ENCODE measurements around the gene MDM2.

DNA sequence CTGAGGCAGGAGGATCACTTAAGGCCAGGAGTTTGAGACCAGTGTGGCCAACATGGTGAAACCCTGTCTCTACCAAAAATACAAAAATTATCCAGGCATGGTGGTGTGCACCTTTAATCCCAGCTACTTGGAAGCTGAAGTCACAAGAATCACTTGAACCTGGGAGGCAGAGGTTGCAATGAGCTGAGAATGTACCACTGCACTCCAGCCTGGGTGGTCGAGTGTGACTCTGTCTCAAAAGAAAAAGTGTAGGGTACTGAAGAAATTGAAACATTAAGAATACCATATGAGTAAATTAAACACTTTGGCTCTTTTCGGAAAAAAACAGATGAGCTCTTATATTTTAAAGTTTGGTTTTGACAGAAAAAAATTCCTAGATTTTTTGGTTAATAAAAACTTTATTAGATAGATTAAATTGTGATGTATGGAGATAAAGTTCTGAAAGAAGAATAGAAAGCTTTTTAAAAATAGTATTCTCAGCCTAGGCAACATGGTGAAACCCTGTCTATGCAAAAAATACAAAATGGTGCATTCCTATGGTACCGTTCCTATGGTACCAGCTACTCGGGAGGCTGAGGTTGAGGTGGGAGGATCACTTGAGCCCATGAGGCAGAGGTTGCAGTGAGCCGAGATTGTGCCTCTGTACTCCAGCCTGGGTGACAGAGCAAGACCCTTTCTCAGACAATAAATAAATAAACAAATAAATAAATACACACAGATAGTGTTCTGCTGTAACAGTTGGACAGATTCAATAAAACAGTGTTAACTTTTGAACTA lies 20.1 kb downstream of the MDM2 start:
- TF ChIP-seq, protein P1, sequence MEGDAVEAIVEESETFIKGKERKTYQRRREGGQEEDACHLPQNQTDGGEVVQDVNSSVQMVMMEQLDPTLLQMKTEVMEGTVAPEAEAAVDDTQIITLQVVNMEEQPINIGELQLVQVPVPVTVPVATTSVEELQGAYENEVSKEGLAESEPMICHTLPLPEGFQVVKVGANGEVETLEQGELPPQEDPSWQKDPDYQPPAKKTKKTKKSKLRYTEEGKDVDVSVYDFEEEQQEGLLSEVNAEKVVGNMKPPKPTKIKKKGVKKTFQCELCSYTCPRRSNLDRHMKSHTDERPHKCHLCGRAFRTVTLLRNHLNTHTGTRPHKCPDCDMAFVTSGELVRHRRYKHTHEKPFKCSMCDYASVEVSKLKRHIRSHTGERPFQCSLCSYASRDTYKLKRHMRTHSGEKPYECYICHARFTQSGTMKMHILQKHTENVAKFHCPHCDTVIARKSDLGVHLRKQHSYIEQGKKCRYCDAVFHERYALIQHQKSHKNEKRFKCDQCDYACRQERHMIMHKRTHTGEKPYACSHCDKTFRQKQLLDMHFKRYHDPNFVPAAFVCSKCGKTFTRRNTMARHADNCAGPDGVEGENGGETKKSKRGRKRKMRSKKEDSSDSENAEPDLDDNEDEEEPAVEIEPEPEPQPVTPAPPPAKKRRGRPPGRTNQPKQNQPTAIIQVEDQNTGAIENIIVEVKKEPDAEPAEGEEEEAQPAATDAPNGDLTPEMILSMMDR (IDR thresholded peaks at IDR 0.05) = no peak
- no peak for TF ChIP-seq POLR2A (IDR thresholded peaks at IDR 0.05)

Data from uterus (tissue), 2 donors.